ENCODE results near the gene DAGLA.

Gene DAGLA

GRCh38 chr11:61754534-61755482 lies 74.6 kb downstream of the DAGLA start:
- TF ChIP-seq, protein P1, sequence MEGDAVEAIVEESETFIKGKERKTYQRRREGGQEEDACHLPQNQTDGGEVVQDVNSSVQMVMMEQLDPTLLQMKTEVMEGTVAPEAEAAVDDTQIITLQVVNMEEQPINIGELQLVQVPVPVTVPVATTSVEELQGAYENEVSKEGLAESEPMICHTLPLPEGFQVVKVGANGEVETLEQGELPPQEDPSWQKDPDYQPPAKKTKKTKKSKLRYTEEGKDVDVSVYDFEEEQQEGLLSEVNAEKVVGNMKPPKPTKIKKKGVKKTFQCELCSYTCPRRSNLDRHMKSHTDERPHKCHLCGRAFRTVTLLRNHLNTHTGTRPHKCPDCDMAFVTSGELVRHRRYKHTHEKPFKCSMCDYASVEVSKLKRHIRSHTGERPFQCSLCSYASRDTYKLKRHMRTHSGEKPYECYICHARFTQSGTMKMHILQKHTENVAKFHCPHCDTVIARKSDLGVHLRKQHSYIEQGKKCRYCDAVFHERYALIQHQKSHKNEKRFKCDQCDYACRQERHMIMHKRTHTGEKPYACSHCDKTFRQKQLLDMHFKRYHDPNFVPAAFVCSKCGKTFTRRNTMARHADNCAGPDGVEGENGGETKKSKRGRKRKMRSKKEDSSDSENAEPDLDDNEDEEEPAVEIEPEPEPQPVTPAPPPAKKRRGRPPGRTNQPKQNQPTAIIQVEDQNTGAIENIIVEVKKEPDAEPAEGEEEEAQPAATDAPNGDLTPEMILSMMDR (IDR thresholded peaks at IDR 0.05; ENCODE audit: insufficient read depth, low read depth, low read length, missing control alignments): no peak

GRCh38 chr11:61756147-61756451 lies 75.9 kb downstream of the DAGLA start:
- TF ChIP-seq, protein P1 (IDR thresholded peaks at IDR 0.05; ENCODE audit: insufficient read depth, low read depth, low read length, missing control alignments): no peak
- no peak overlapping the region for H3K4me3 ChIP-seq (ENCODE audit: low read depth, low read length)
- no peak for DNase-seq (ENCODE audit: low read depth)

More at GRCh38 chr11:61754534-61755482, 74.6 kb downstream of the DAGLA start:
- no peak overlapping the region for H3K4me3 ChIP-seq (ENCODE audit: low read depth, low read length)
- DNase-seq (ENCODE audit: low read depth): no peak

DNA sequence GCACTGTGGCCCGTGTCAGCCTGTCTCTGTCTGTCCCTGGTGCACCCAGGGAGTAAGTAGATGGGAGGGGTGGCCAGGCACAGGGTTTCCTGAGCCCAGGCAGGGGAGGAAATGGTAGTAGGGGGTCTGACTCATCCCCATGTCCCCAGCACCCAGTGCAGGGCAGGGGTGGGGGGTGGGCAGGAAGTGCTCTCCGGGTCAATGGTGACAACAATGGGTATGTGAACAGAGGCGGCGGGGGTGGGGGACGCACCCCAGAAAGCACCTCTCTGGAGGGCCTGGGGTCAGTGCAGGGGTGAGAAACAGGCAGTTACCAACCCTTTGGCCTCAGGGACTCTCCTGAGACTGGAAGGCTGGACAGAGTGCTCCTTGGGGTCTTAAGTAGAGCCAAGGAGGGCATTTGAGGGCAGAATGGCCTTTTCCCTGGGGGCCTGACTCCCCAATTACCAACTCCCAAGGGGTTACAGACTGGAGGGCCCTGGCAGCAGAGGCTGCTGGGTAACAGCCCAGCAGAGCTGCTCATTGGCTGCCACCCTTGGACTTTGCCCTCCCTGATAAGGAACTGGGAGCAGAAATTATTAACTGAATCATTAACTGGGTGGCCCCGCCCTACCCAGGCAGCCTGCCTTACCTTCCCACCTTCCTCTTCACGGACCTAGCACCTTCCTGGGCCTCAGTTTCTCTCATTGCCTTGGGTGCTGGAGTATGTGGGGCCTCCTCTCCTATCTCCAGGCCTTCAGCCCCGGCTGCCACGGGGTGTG lies 76.4 kb downstream of the DAGLA start:
- TF ChIP-seq, protein P1 (IDR thresholded peaks at IDR 0.05; ENCODE audit: insufficient read depth, low read depth, low read length, missing control alignments): no peak
- H3K4me3 ChIP-seq (ENCODE audit: low read depth, low read length): no peak overlapping the region
- peak; percentile 54 for DNase-seq (ENCODE audit: low read depth)

- no peak overlapping the region for H3K4me3 ChIP-seq (ENCODE audit: low read depth, low read length)
- DNase-seq (ENCODE audit: low read depth): no peak
- TF ChIP-seq, protein P1 (IDR thresholded peaks at IDR 0.05; ENCODE audit: insufficient read depth, low read depth, low read length, missing control alignments): no peak
Observed at GRCh38 chr11:61757213-61757862, 77.1 kb downstream of the DAGLA start.

GRCh38 chr11:61760946-61761345 lies 80.8 kb downstream of the DAGLA start:
- no peak overlapping the region for H3K4me3 ChIP-seq (ENCODE audit: low read depth, low read length)
- DNase-seq (ENCODE audit: low read depth): no peak
- TF ChIP-seq, protein P1 (IDR thresholded peaks at IDR 0.05; ENCODE audit: insufficient read depth, low read depth, low read length, missing control alignments): no peak

DNA sequence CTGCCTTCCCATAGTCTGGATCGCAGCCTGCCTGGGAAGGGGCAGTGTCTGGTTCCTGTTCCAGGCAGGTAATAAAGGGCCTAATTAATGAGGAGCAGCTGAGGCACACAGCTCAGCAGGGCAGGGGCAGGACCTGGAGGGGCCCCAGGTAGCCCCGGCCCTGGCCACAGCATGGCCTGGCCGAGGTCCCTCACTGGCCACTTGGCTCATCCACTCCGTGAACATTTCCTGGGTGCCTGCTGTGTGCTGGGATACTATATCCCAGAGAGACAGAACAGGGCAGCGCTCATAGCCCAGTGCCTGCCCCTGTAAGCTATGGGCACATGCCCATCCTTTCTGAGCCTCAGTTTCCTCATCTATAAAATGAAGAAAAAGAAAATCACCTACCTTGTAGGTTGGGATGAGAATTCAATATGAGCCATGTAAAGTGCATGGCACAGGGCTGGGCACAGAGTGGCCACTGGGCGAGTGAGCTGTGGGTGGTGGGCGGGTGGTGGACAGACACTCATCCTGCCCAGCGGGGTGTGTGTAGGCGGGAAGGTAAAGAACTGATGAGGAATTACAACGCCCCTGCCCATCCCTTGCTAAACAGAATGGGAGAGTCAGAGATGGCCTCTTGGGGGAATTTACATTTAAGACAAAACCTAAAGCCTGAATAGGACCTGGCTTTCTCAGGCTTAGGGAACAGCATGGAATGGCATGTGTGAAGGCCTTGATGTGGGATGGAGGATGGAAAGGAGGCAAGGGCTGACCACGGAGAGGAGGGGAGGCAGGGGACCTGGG lies 81.4 kb downstream of the DAGLA start:
- TF ChIP-seq, protein P1 (IDR thresholded peaks at IDR 0.05; ENCODE audit: insufficient read depth, low read depth, low read length, missing control alignments): no peak
- DNase-seq (ENCODE audit: low read depth): no peak
- H3K4me3 ChIP-seq (ENCODE audit: low read depth, low read length): no peak overlapping the region

Measured in GM12865 (cell line).